Measurements from ENCODE around the gene TRIM46. TPM values are rescaled to one million over a fixed set of nuclear protein-coding genes. Genes with fewer than 3 reads are reported as not detected.

TRIM46 gene
- total and polyA plus RNA-seq, 2 experiments from 2014 or later = 8.1 to 15.4 TPM

DNA sequence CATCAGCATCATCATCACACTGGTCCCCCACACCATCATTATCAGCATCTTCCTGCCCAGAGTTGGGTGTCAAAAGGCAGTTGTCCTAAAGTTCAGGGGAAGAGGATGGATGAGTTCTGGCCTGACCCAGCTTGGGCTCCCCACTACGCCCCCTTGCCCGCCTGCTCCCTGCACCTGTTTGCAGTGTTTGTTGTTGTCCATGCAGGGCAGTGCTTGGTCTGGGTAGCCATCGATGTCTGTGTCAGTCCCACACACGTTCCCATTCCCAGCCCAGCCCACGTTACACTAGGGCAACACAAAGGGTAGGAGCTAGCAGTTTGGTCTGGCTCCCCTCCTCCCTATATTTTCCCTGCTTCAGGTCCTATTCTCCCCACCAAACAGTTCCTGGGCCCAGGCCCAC lies 27.3 kb downstream of the TRIM46 start:
- Mint-ChIP-seq H3K36me3 (ENCODE audit: low read depth) (peaks cover 86% of the 10 kb centered on the region), H3K27ac (no peak overlapping the region), H3K4me3 (no peak overlapping the region; the same call in 2 of the 3 replicates), H3K4me1 (peaks cover 29% of the 10 kb centered on the region), H3K9me3 (no peaks in the 10 kb centered on the region), H3K27me3 (ENCODE audit: insufficient read depth, low read depth, poor library complexity) (peaks cover 55% of the 10 kb centered on the region)
- TF ChIP-seq EZH2 (IDR thresholded peaks at IDR 0.05; ENCODE audit: low read depth, unreplicated experiment) (no peak), STAT1 (IDR thresholded peaks at IDR 0.05; ENCODE audit: unreplicated experiment) (no peak), ZNF114 (CRISPR knock-in tag; IDR thresholded peaks at IDR 0.05) (no peak), EZH2phosphoT487 (IDR thresholded peaks at IDR 0.05; ENCODE audit: unreplicated experiment) (no peak), ZNF331 (CRISPR knock-in tag; IDR thresholded peaks at IDR 0.05; ENCODE audit: low read depth) (no peak), JUNB (IDR thresholded peaks at IDR 0.05; ENCODE audit: unreplicated experiment) (no peak), POLR2AphosphoS5 (IDR thresholded peaks at IDR 0.05; ENCODE audit: low read depth) (no peak), NANOG (IDR thresholded peaks at IDR 0.05; ENCODE audit: borderline replicate concordance) (no peak), CREB1 (CRISPR knock-in tag; IDR thresholded peaks at IDR 0.05; ENCODE audit: low read depth) (no peak)
- TF ChIP-seq, protein P1, sequence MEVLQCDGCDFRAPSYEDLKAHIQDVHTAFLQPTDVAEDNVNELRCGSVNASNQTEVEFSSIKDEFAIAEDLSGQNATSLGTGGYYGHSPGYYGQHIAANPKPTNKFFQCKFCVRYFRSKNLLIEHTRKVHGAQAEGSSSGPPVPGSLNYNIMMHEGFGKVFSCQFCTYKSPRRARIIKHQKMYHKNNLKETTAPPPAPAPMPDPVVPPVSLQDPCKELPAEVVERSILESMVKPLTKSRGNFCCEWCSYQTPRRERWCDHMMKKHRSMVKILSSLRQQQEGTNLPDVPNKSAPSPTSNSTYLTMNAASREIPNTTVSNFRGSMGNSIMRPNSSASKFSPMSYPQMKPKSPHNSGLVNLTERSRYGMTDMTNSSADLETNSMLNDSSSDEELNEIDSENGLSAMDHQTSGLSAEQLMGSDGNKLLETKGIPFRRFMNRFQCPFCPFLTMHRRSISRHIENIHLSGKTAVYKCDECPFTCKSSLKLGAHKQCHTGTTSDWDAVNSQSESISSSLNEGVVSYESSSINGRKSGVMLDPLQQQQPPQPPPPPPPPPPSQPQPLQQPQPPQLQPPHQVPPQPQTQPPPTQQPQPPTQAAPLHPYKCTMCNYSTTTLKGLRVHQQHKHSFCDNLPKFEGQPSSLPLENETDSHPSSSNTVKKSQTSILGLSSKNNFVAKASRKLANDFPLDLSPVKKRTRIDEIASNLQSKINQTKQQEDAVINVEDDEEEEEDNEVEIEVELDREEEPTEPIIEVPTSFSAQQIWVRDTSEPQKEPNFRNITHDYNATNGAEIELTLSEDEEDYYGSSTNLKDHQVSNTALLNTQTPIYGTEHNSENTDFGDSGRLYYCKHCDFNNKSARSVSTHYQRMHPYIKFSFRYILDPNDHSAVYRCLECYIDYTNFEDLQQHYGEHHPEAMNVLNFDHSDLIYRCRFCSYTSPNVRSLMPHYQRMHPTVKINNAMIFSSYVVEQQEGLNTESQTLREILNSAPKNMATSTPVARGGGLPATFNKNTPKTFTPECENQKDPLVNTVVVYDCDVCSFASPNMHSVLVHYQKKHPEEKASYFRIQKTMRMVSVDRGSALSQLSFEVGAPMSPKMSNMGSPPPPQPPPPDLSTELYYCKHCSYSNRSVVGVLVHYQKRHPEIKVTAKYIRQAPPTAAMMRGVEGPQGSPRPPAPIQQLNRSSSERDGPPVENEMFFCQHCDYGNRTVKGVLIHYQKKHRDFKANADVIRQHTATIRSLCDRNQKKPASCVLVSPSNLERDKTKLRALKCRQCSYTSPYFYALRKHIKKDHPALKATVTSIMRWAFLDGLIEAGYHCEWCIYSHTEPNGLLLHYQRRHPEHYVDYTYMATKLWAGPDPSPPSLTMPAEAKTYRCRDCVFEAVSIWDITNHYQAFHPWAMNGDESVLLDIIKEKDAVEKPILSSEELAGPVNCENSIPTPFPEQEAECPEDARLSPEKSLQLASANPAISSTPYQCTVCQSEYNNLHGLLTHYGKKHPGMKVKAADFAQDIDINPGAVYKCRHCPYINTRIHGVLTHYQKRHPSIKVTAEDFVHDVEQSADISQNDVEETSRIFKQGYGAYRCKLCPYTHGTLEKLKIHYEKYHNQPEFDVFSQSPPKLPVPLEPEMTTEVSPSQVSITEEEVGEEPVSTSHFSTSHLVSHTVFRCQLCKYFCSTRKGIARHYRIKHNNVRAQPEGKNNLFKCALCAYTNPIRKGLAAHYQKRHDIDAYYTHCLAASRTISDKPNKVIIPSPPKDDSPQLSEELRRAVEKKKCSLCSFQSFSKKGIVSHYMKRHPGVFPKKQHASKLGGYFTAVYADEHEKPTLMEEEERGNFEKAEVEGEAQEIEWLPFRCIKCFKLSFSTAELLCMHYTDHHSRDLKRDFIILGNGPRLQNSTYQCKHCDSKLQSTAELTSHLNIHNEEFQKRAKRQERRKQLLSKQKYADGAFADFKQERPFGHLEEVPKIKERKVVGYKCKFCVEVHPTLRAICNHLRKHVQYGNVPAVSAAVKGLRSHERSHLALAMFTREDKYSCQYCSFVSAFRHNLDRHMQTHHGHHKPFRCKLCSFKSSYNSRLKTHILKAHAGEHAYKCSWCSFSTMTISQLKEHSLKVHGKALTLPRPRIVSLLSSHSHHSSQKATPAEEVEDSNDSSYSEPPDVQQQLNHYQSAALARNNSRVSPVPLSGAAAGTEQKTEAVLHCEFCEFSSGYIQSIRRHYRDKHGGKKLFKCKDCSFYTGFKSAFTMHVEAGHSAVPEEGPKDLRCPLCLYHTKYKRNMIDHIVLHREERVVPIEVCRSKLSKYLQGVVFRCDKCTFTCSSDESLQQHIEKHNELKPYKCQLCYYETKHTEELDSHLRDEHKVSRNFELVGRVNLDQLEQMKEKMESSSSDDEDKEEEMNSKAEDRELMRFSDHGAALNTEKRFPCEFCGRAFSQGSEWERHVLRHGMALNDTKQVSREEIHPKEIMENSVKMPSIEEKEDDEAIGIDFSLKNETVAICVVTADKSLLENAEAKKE (CRISPR knock-in tag; IDR thresholded peaks at IDR 0.05) = no peak
- TF ChIP-seq, protein P2, sequence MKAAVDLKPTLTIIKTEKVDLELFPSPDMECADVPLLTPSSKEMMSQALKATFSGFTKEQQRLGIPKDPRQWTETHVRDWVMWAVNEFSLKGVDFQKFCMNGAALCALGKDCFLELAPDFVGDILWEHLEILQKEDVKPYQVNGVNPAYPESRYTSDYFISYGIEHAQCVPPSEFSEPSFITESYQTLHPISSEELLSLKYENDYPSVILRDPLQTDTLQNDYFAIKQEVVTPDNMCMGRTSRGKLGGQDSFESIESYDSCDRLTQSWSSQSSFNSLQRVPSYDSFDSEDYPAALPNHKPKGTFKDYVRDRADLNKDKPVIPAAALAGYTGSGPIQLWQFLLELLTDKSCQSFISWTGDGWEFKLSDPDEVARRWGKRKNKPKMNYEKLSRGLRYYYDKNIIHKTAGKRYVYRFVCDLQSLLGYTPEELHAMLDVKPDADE (IDR thresholded peaks at IDR 0.05) = no peak
- TF ChIP-seq, protein P3, sequence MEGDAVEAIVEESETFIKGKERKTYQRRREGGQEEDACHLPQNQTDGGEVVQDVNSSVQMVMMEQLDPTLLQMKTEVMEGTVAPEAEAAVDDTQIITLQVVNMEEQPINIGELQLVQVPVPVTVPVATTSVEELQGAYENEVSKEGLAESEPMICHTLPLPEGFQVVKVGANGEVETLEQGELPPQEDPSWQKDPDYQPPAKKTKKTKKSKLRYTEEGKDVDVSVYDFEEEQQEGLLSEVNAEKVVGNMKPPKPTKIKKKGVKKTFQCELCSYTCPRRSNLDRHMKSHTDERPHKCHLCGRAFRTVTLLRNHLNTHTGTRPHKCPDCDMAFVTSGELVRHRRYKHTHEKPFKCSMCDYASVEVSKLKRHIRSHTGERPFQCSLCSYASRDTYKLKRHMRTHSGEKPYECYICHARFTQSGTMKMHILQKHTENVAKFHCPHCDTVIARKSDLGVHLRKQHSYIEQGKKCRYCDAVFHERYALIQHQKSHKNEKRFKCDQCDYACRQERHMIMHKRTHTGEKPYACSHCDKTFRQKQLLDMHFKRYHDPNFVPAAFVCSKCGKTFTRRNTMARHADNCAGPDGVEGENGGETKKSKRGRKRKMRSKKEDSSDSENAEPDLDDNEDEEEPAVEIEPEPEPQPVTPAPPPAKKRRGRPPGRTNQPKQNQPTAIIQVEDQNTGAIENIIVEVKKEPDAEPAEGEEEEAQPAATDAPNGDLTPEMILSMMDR (conservative IDR thresholded peaks at IDR 0.05; ENCODE audit: low read depth in 2 of 2) = no peak
- TF ChIP-seq, protein P4, sequence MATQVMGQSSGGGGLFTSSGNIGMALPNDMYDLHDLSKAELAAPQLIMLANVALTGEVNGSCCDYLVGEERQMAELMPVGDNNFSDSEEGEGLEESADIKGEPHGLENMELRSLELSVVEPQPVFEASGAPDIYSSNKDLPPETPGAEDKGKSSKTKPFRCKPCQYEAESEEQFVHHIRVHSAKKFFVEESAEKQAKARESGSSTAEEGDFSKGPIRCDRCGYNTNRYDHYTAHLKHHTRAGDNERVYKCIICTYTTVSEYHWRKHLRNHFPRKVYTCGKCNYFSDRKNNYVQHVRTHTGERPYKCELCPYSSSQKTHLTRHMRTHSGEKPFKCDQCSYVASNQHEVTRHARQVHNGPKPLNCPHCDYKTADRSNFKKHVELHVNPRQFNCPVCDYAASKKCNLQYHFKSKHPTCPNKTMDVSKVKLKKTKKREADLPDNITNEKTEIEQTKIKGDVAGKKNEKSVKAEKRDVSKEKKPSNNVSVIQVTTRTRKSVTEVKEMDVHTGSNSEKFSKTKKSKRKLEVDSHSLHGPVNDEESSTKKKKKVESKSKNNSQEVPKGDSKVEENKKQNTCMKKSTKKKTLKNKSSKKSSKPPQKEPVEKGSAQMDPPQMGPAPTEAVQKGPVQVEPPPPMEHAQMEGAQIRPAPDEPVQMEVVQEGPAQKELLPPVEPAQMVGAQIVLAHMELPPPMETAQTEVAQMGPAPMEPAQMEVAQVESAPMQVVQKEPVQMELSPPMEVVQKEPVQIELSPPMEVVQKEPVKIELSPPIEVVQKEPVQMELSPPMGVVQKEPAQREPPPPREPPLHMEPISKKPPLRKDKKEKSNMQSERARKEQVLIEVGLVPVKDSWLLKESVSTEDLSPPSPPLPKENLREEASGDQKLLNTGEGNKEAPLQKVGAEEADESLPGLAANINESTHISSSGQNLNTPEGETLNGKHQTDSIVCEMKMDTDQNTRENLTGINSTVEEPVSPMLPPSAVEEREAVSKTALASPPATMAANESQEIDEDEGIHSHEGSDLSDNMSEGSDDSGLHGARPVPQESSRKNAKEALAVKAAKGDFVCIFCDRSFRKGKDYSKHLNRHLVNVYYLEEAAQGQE (IDR thresholded peaks at IDR 0.05; ENCODE audit: unreplicated experiment) = no peak
- H3K4me3 ChIP-seq = no peak overlapping the region
- peaks cover 52% of the 10 kb centered on the region for H3K36me3 ChIP-seq (ENCODE audit: insufficient read depth)
- no peaks in the 10 kb centered on the region for H3K9me2 ChIP-seq (ENCODE audit: insufficient read depth)
- peaks cover 39% of the 10 kb centered on the region for H4K20me1 ChIP-seq (replicated peaks; ENCODE audit: insufficient read depth)
- H3K79me2 ChIP-seq (replicated peaks; ENCODE audit: insufficient read depth) = peaks cover 21% of the 10 kb centered on the region
- DNase-seq (ENCODE audit: low spot score) (no peak), ATAC-seq (no peak)
- no peak overlapping the region for H3K4me2 ChIP-seq
- peaks cover 63% of the 10 kb centered on the region for H3F3A ChIP-seq (replicated peaks; ENCODE audit: low read depth)
- peaks cover 14% of the 10 kb centered on the region for H3K4me1 ChIP-seq (ENCODE audit: insufficient read depth)
- no peaks in the 10 kb centered on the region for H3K27me3 ChIP-seq (ENCODE audit: insufficient read depth)
- no peak overlapping the region for H2AFZ ChIP-seq
- no peak overlapping the region for H3K27ac ChIP-seq (ENCODE audit: low read depth)

All from GM23338 (cell line).